Smooth muscle cell of the brain vasculature (primary cell): ENCODE results near the gene POLR1F.

Experiments
- DNase-seq: peaks from one replicate; pipeline ENCODE4 v3.0.0-alpha.2; 2012; ENCODE audit warnings: low read depth, low spot score

POLR1F gene

DNA sequence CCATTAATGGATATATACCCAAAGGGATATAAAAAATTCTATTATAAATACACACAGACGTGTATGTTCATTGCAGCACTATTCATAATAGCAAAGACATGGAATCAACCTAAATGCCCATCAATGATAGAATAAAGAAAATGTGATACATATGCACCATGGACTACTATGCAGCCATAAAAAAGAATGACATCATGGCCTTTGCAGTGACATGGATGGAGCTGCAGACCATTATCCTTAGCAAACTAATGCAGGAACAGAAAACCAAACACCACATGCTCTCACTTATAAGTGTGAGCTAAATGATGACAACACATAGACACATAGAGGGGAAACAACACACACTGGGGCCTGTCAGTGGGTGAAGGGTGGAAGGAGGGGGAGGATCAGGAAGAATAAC lies 33.0 kb downstream of the POLR1F start:
- DNase-seq, result no peak

DNA sequence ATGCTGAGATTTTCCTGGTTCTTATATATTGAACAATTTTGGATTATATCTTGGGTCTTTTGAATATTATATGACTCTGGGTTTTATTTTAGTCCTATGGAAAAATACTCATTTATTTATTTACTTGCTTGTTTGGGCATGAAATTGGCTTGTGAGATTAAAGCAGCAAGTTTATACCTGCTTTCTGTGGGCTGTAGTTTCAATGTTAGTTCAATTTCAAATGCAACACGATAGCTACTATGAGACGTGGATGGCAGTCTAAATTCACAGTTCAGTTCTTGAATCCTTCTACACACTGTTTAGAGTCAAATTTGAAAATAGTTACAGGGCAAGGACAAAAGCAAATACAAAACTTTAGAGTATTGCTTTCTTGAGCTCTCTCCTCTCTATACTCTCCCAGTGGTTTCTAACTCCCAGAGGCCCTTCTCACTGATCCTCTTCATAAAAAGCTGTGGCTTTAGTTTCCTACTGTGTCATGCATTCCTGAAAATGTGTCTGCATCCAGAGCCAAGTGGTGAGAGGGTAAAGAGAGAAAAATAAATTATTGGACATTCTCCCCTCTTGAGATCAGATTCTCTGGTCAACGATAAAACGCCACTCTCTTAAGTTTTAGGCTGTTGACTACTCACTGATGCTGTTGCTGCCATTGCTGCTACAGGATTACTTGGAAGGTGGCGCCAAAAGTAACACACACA lies 34.4 kb downstream of the POLR1F start:
- DNase-seq, result no peak

- DNase-seq, result no peak
These were observed 38.0 kb downstream of the POLR1F start for GRCh38 chr7:19670806-19671205.

DNA sequence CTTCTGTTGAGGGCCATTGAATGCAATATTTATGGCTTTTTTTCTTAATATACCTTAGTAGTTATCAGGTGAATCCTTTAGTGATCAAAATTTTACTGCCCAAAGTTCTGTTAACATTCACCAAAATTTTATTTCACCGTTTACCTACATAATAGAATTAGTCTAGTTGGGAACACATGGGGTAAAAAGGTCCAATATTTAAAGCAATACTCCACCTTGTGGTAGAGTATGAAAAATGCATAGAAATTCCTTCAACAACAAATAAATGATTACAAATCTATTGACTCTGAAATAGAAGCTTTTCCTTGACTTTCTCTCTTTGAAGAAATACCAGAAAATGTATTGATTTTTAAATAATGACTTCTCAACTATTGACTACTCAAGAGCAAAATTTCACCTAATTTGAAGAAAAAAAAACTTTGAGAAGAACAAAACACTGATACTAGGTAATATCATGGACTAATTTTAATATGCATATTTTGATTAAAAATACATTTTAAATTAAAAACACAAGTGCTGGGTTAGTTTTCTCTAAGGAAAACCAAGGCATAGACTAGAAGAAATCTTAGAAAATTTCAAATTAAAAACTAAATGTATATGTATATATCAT lies 43.3 kb downstream of the POLR1F start:
- no peak for DNase-seq

DNA sequence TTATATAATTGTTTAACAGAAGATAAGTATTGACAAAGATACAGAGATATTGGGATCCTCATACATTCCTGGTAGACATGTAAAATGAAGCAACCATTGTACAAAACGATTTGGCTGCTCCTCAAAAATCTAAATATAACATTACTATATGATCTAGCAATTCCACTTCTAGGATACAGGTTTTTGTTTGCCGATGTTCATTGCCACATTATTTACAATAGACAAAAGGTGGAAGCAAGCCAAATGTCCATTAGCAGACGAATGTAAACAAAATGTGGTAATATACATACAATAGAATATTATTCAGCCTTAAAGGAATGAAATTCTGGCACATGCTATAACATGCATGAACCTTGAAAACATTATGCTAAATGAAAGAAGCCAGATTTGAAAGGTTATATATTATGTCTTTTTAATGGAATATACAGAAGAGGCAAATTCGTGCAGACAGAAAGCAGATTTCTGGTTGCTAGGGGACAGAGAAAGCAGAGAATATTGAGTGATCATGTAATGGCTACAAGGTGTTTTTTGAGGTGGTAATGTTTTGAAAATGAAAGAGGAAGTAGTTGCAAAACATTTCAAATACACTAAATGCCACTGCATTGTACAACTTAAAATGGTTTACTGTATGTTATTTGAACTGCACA lies 44.9 kb downstream of the POLR1F start:
- DNase-seq, result no peak

DNA sequence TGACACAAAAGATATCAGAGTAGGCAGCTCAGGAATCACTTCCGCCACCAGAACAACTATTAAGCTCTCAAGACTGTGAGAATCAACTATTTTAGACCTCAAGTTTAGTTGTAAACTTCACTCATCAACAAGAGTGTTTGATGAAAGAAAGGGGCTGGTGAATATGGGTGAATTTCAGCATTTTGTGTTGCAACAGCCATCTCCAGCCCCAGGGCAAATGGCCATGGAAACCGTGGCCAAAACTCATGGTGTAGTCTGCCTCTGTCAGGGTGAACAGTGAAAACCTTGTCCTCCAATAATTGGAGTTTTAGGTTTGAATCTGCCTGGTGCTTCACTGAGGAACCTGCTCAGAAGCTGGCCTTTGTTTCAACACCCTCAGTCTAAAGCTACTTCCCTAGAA lies 60.0 kb downstream of the POLR1F start:
- no peak for DNase-seq
